Breast epithelium (tissue), 3 donors: Measurements from ENCODE around the gene CBX1.

Source experiments
- POLR2A ChIP-seq: fragments of 450-650 bp; IDR thresholded peaks from one replicate; pipeline ENCODE4 v1.6.1; 2016; ENCODE audit warnings: antibody characterized with exemption, mild to moderate bottlenecking, moderate library complexity
- POLR2AphosphoS5 ChIP-seq, 3 donors: sonication (generic); formaldehyde crosslinking; IDR thresholded peaks; one replicate each; pipeline ENCODE4 v1.6.1; 2017; ENCODE audit warnings: antibody characterized with exemption in 3 of 3
- TF ChIP-seq, protein P1 (sequence below), 3 donors: fragments of 450-650 bp; IDR thresholded peaks; one replicate each; pipeline ENCODE4 v1.5.1; 2016 to 2017; ENCODE audit warnings: antibody characterized with exemption in 3 of 3, mild to moderate bottlenecking in 3 of 3, moderate library complexity in 3 of 3

DNA sequence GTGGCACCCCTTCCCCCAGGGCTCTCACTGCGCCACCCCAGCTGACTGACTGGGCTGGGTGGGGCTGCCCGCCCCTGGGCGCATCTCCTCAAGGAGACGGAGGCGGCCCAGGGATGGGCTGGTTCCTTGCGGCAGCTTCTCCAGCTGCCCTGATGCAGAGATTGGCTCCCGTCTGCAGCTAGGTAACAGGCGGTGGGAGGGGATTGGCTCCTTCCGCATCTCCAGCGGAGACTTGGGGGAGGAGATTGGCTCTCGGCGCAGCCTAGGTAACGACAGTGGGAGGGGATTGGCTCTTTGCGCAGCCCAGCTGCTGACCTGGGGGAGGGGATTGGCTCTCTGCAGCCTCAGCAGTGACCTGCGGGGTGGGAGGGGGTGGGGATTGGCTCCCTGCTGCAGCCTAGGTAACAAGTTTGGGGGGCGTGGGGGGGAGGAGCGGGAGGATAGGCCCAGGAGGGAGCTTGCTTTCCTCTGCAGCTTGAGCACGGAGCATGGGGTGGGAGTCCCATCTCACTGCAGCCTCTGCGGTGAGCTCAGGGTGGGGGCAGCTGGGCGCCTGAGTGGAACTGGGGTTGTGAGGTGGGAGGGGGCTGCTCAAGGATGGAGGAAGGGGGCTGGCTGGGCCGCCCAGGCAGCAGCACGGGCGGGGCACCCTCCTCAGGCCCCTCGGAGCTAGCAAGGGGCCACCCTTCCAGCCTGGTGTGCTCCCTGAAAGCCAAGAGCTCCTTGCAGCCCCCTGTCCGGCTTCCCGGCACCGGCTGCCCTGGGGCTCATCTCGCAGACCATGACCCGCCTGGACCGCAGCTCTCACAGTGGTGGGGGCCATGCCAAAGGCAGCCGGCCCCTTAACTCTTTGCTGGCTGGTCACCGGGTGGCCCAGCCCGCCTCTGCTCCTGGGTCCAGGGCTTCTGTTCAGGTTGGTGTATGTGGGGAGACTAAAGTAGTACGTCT, 46.8 kb downstream of the CBX1 start:
- TF ChIP-seq, protein P1, sequence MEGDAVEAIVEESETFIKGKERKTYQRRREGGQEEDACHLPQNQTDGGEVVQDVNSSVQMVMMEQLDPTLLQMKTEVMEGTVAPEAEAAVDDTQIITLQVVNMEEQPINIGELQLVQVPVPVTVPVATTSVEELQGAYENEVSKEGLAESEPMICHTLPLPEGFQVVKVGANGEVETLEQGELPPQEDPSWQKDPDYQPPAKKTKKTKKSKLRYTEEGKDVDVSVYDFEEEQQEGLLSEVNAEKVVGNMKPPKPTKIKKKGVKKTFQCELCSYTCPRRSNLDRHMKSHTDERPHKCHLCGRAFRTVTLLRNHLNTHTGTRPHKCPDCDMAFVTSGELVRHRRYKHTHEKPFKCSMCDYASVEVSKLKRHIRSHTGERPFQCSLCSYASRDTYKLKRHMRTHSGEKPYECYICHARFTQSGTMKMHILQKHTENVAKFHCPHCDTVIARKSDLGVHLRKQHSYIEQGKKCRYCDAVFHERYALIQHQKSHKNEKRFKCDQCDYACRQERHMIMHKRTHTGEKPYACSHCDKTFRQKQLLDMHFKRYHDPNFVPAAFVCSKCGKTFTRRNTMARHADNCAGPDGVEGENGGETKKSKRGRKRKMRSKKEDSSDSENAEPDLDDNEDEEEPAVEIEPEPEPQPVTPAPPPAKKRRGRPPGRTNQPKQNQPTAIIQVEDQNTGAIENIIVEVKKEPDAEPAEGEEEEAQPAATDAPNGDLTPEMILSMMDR (IDR thresholded peaks at IDR 0.05), result no peak
- TF ChIP-seq POLR2A, result no peak
- no peak for TF ChIP-seq POLR2AphosphoS5 (IDR thresholded peaks at IDR 0.05)
